Measurements from ENCODE around the gene CNNM2.

The CNNM2 gene

DNA sequence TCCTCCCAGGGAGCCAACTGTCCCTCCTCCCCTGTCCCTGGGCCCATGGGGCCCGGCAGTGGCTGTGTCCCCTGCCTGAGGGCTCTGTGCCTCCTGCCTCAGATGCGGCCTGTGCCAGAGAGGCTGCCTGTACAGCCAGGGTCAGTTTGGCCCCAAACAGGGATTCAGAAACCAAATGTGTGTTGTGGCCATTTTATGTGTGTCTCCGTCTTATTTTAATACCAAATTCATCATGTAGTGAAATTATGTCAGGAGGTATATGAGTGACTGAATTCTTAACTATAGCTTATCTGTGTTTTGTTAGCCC lies 160.2 kb downstream of the CNNM2 start:
- no peak for DNase-seq

- DNase-seq: no peak
Measured at GRCh38 chr10:103078676-103079075, 160.6 kb downstream of the CNNM2 start.

DNA sequence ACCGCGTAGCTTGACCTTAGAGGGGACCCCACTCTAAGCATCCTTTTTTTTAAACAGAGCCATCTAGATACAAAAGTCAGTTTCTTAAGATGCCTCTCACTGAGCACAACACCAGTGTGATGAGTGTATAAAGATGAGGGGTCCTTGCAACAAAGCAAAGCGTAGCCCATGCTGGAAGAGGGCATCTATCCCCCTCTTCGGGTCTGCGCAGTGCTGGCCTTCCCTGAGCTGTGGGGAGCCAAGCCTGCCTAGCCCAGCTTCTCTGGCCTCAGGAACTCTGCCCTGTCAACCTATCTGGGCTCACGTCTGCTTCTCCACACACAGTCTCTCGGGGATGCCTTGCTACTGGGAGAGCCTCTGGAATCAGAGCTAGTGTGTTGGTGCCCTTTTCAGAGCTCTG lies 161.0 kb downstream of the CNNM2 start:
- DNase-seq: no peak

- DNase-seq: no peak
Measured at GRCh38 chr10:103079946-103080345, 161.9 kb downstream of the CNNM2 start.

GRCh38 chr10:103080891-103081581 lies 162.9 kb downstream of the CNNM2 start:
- no peak for DNase-seq

GRCh38 chr10:103082683-103083082 lies 164.6 kb downstream of the CNNM2 start:
- no peak for DNase-seq

- no peak for DNase-seq
Measured at GRCh38 chr10:103083266-103083976, 165.3 kb downstream of the CNNM2 start.

DNA sequence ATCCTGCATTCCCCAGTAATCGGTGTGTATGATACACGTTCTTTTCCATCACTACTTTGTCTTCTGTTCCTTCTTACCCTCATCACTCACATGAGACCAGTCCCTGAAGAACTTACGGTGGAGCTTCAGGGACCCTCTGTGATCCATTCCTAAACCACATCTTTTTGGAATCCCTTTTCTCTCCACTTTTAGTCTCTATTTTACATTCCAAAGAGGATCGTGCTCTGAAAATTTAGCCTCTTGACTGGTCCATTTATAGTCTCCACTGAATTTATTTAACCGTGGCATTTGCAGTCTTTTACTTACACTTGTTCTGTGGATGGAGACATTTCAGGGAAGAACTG lies 165.9 kb downstream of the CNNM2 start:
- DNase-seq: no peak

DNA sequence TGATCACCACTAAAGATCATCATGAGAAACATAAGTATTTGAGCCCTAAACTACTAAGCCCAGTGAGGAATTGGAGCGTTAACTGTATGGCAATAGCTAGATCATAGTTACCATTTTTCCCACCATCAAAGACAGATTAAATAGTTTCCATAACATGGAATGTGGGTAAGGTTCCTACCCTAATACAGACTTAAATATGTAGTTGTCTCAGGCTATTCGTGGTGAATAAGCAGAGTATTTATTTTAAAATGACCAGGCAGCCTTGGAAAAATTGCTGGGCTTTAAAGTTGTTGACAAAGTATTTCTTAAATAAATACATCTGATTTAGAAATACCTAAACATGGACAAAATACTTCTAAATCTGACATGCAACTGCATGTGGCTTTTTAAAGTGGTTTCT lies 168.2 kb downstream of the CNNM2 start:
- DNase-seq: no peak

DNA sequence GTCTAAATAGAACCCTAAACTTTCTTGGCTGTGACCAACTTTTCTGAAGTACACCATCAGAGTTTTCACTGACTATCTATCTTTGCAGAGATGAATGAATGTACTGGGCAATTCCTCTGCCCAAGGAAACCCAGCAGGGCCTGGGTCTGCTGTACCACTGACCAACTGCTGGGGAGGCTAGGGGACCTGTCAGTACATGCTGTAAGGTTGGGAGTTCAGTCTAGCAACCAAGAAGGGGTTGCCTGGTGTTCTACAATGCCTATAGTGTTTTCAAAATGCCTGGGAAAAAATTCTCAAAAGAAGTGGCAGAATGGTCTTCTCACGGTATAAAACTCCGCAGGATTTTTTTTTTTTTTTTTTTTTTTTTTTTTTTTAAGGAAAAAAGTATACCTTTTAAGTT lies 168.7 kb downstream of the CNNM2 start:
- no peak for DNase-seq

DNA sequence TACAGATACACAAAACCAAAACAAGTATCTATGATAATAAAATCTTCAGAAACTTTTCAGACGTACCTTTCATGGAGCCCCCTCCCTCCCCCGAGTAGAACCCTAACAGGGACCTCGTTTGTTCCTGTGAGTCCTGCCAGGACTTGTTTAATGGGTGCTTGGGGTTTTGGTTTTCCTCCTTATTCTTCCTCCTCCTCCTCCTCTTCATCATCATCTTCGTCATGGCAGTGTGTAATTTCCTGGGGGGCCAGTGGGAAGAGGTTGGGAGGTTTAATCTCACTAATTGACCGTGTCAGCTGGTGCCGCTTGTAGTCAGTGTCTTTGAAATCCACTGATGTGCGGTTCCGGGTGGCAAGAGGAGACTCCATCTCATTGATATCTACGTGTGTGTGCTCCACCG lies 171.4 kb downstream of the CNNM2 start:
- no peak for DNase-seq

- no peak for DNase-seq
Measured at GRCh38 chr10:103090911-103091310, 172.8 kb downstream of the CNNM2 start.

- no peak for DNase-seq
Measured at GRCh38 chr10:103095005-103095404, 176.9 kb downstream of the CNNM2 start.

- no peak for DNase-seq
Measured at GRCh38 chr10:103096130-103096529, 178.0 kb downstream of the CNNM2 start.

GRCh38 chr10:103098240-103098639 lies 180.1 kb downstream of the CNNM2 start:
- no peak for DNase-seq

- no peak for DNase-seq
Measured at GRCh38 chr10:103100620-103101019, 182.5 kb downstream of the CNNM2 start.

- no peak for DNase-seq
Measured at GRCh38 chr10:103102195-103102594, 184.1 kb downstream of the CNNM2 start.

DNA sequence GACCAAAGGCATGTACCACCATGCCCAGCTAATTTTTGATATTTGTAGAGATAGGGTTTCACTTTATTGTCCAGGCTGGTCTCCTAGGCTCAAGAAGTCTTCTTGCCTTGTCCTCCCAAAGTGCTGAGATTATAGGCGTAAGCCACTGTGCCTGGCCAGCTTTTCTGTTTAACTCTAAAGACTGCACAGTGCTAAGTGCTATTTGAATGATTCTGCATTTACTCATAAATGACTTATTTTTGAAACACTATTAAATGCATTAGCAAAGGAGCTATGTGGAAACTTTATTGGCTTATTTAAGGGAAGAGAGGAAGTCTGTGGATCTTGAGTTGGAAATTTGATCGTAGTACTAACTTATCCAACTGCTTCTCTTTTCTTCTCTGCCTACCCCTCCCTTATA lies 185.9 kb downstream of the CNNM2 start:
- DNase-seq: no peak

DNA sequence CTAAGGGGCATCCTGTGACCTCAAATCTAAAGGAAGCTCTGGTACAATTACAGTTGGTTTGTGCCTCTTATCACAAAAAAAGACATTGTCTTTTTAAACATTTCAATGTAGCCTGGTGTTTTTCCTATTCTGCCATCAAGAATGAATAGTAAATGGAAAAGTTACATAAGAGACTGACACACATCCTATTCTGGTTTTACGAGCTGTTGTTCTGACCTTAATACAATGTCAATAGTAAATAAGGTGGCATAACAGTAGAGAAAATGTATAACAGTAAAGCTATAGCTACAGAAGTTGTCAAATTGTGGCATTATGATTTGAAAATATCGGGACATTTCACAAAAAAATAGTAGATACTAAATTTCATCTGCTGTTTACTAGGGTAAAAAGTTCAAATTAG lies 186.6 kb downstream of the CNNM2 start:
- no peak for DNase-seq

GRCh38 chr10:103105462-103105861 lies 187.4 kb downstream of the CNNM2 start:
- no peak for DNase-seq

- no peak for DNase-seq
Measured at GRCh38 chr10:103106539-103106938, 188.4 kb downstream of the CNNM2 start.

DNA sequence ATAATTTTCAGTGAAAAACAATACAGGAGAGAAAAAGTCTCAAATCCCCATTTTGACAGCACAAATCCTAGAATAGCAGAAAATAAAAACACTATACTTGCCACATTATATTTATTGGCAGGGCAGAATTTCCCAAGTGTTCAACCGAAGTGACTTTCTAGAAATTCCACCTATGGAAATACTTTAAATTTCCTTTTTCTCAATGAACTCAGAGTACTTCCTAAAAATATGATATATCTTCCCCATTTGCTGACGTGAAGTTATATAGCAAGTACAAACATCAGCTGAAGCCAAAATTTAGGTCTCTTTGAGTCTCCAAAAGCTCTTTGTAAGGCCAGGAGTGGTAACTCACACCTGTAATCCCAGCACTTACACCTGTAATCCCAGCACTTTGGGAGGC lies 191.7 kb downstream of the CNNM2 start:
- no peak for DNase-seq

DNA sequence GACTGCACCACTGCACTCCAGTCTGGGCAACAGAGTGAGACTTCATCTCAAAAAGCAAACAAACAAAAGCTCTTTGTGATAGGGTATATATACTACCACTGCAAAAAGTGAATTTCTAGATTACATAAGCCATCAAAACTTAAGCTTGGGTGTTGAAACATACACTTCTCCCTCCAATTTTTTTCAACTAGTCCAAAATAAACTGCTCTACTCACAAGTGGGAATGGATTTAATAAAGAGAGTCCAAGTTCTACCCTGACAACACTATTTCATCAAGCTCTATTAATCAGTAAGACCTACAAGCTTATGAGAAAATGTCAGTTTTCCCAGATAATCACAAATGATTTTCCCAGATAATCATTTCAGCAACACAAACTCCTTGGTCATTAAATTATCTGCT lies 192.3 kb downstream of the CNNM2 start:
- no peak for DNase-seq

GRCh38 chr10:103111031-103111917 lies 193.2 kb downstream of the CNNM2 start:
- no peak for DNase-seq
